ENCODE results near the gene STK31.
"Not testable (repeated sequence)": the region's sequence is repeated elsewhere in the genome, so short reads cannot be mapped to it uniquely, and the experiment has no call there.

Gene STK31

DNA sequence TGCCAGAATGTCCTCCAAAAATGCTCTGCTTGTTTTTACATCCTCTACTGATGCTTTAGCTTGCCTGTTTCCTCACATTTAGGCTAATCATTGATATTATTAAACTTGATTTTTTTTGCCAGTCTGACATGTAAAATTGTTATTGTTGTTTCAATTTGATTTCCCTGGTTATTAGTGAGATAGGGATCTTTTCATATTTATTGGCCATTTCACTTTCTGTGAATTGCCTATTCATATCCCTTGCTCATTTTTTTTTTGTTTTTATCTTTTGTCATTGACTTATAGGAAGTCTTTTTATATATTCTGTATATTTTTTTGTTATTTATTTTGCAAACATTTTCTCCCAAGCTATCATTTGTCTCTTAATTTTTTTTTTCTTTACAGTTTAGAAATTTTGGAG is 16.8 kb upstream of the STK31 start:
- Mint-ChIP-seq H3K27ac (no peak overlapping the region), H3K36me3 (ENCODE audit: low read depth) (peaks cover 10% of the 10 kb centered on the region), H3K4me1 (ENCODE audit: low read depth) (no peaks in the 10 kb centered on the region), H3K9me3 (no peaks in the 10 kb centered on the region), H3K4me3 (no peak overlapping the region), H3K27me3 (ENCODE audit: low read depth) (no peaks in the 10 kb centered on the region)

DNA sequence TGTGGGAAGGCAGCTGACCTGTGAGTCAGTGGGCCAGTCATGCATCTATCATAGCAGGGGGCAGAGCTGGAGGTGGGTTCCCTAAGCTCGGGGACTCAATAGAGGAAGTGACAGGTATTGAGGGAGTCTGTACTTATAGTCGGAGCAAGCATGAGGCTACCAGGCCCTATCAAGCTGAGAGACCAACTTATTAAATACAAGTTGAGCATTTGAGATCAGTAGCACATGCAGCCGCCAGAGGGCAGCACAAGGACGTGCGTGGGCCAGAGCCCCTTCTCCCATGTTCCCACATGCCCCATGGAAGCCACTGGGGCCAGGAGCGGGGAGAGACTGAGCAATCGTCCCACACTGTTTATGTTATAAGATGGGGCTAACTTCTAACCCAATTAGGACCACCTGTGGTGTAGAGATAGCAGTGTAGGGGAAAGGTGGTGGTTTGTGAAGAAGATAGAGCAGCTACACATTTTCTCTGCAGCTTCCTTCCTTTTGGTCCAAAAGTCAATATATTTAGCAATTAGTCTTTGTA is 13.0 kb upstream of the STK31 start:
- no peaks in the 10 kb centered on the region for H3K9me3 Mint-ChIP-seq
- no peaks in the 10 kb centered on the region for H3K27me3 Mint-ChIP-seq (ENCODE audit: low read depth)
- H3K4me3 Mint-ChIP-seq = no peak overlapping the region
- H3K27ac Mint-ChIP-seq = no peak overlapping the region
- peaks cover 5% of the 10 kb centered on the region for H3K36me3 Mint-ChIP-seq (ENCODE audit: low read depth)
- H3K4me1 Mint-ChIP-seq (ENCODE audit: low read depth) = no peaks in the 10 kb centered on the region

DNA sequence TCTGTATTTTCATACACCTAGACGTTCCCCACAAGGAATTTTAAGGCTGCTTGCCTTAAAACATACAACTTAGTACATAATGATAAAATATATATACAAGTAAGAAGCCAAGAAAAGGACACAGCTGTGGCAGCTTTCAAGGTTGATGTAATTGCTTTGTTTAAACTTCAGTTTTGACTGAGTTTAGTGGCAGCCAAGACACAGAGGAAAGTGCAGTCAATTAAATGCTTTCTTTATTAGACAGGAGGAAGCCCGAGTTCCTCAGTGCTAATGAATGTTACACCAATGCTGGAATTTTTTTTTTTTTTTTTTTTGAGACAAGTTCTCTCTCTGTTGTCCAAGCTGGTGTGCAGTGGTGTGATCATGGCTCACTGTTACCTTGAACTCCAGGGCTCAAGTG is 11.2 kb upstream of the STK31 start:
- Mint-ChIP-seq H3K4me3 (no peak overlapping the region), H3K4me1 (ENCODE audit: low read depth) (no peaks in the 10 kb centered on the region), H3K36me3 (ENCODE audit: low read depth) (peaks cover 10% of the 10 kb centered on the region), H3K27ac (no peak overlapping the region), H3K27me3 (ENCODE audit: low read depth) (no peaks in the 10 kb centered on the region), H3K9me3 (peaks cover under 1% of the 10 kb centered on the region)

- Mint-ChIP-seq H3K36me3 (ENCODE audit: low read depth) (peaks cover 20% of the 10 kb centered on the region), H3K27me3 (ENCODE audit: low read depth) (no peaks in the 10 kb centered on the region), H3K4me1 (ENCODE audit: low read depth) (no peaks in the 10 kb centered on the region), H3K4me3 (no peak overlapping the region), H3K9me3 (peaks cover 13% of the 10 kb centered on the region), H3K27ac (no peak overlapping the region)
Observed at GRCh38 chr7:23700046-23700445, 10.0 kb upstream of the STK31 start.

DNA sequence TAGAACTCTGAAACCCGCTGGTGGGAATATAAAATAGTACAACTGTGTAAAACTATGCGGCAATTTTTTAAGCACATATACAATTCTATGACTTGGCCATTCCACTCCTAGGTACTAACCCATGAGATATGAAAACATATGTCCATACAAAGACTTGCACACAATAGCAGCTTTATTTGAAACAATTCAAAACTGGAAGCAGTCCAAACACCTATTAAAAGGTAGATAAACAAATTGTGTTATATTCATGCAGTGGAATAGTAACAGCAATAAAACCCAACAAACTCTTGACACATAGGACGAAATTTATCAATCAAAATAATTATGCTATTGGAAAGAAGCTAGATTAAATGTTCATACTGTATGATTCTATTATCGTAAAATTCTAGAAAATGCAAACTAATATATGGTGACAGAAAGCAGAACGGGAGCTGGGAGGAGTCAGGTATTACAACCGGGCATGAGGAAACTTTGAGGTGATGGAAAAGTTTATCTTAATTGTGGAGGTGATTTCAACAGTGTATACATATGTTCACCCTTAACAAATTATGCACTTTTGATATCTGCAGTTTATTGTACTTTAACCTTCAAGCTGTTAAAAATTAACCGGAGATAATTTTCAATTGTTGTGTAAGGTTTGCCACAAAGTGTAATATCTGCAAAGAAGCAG is 803 bp upstream of the STK31 start:
- H3K27ac Mint-ChIP-seq = no peak overlapping the region
- H3K36me3 Mint-ChIP-seq (ENCODE audit: low read depth) = peaks cover 18% of the 10 kb centered on the region
- H3K27me3 Mint-ChIP-seq (ENCODE audit: low read depth) = peaks cover 4% of the 10 kb centered on the region
- peaks cover 2% of the 10 kb centered on the region for H3K4me1 Mint-ChIP-seq (ENCODE audit: low read depth)
- H3K9me3 Mint-ChIP-seq = peaks cover 24% of the 10 kb centered on the region
- H3K4me3 Mint-ChIP-seq = no peak overlapping the region

DNA sequence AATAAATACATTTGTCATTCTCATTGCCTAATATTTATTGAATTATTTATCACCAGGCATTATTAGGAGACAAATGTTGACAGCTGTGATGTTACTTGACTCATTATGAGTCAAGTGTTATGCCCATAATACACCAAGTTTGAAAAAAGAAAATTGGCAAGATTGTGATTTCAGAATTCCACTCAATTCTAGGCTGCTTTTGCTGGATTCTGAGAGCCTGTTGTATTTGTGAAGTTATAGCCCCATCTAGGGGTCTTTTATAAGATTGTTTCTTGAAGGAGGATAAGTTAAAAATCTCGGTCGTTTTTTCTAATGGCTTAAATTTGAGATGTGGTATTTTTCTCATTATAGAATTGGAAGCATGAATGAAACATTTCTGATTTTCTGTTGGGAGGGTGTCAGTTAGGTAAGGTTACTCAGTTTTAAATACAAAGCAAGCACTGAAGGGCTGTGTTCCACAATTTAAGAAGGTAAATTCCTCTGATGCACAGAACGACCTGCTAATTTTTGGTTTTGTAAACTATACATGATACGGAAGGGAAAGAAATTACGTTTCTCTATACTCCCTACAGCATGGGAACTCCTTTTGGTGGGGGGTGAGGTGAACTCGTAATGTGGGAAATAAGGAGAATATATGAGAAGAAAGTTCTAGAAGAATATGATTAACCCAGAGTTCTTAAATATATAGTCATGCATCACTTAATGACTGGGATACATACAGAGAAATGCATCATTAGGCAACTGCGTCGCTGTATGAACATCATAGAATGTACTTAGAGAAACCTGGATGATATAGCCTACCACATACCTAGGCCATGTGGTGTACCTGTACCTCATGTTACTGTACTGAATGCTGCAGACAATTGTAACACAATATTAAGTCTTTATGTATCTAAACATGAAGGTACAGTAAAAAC is 2.6 kb downstream of the STK31 start:
- peaks cover 4% of the 10 kb centered on the region for H3K27me3 Mint-ChIP-seq (ENCODE audit: low read depth)
- no peaks in the 10 kb centered on the region for H3K36me3 Mint-ChIP-seq (ENCODE audit: low read depth)
- peaks cover 2% of the 10 kb centered on the region for H3K4me1 Mint-ChIP-seq (ENCODE audit: low read depth)

DNA sequence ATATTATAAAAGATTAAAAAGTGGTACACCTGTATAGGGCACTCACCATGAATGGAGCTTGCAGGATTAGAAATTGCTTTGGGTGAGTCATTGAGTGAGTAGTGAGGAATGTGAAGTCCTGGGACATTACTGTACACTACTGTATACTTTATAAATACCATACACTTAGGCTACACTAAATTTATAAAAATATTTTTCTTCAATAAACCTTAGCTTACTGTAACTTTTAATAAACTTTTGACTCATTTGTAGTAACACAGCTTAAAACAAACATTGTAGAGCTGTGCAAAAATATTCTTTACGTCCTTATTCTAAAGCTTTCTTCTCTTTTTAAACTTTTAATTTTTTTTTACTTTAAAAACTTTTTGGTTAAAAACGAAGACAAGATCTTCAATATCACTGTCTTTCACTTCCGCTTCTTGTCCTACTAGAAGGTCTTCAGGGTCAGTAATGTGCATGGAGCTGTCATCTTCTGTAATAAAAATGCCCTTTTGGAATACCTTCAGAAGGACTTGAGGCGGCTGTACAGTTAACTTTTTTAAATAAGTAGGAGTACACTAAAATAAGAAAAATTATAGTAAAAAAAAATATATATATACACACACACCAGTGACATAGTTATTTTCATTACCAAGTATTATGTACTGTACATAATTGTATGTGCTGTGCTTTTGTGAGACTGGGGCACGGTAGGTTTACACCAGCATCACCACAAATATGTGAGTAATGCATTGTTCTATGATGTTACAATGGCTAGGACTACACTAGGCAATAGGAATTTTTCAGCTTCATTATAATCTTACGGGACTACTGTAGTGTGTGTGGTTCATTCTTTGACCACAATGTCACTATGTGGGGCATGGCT is 3.5 kb downstream of the STK31 start:
- H3K27me3 Mint-ChIP-seq (ENCODE audit: low read depth) = peaks cover 7% of the 10 kb centered on the region
- H3K4me1 Mint-ChIP-seq (ENCODE audit: low read depth) = peaks cover 2% of the 10 kb centered on the region
- H3K27ac Mint-ChIP-seq = no peak overlapping the region
- no peaks in the 10 kb centered on the region for H3K36me3 Mint-ChIP-seq (ENCODE audit: low read depth)
- H3K4me3 Mint-ChIP-seq = no peak overlapping the region
- no peaks in the 10 kb centered on the region for H3K9me3 Mint-ChIP-seq

More for the DNA sequence above, 2.6 kb downstream of the STK31 start:
- H3K9me3 Mint-ChIP-seq = no peaks in the 10 kb centered on the region
- H3K4me3 Mint-ChIP-seq = no peak overlapping the region
- no peak overlapping the region for H3K27ac Mint-ChIP-seq

GRCh38 chr7:23714150-23714464 is 4.1 kb downstream of the STK31 start:
- H3K4me3 Mint-ChIP-seq = no peak overlapping the region
- no peaks in the 10 kb centered on the region for H3K36me3 Mint-ChIP-seq (ENCODE audit: low read depth)
- no peaks in the 10 kb centered on the region for H3K9me3 Mint-ChIP-seq
- peaks cover 2% of the 10 kb centered on the region for H3K4me1 Mint-ChIP-seq (ENCODE audit: low read depth)
- no peak overlapping the region for H3K27ac Mint-ChIP-seq
- peaks cover 9% of the 10 kb centered on the region for H3K27me3 Mint-ChIP-seq (ENCODE audit: low read depth)

- Mint-ChIP-seq H3K27me3 (ENCODE audit: low read depth) (peaks cover 9% of the 10 kb centered on the region), H3K27ac (no peak overlapping the region), H3K4me3 (no peak overlapping the region), H3K36me3 (ENCODE audit: low read depth) (no peaks in the 10 kb centered on the region), H3K4me1 (ENCODE audit: low read depth) (peaks cover 2% of the 10 kb centered on the region), H3K9me3 (no peaks in the 10 kb centered on the region)
Observed at GRCh38 chr7:23714579-23714978, 4.6 kb downstream of the STK31 start.

- Mint-ChIP-seq H3K27ac (no peak overlapping the region), H3K27me3 (ENCODE audit: low read depth) (peaks cover 9% of the 10 kb centered on the region), H3K4me1 (ENCODE audit: low read depth) (peaks cover 2% of the 10 kb centered on the region)
Observed at GRCh38 chr7:23715099-23715498, 5.1 kb downstream of the STK31 start.

DNA sequence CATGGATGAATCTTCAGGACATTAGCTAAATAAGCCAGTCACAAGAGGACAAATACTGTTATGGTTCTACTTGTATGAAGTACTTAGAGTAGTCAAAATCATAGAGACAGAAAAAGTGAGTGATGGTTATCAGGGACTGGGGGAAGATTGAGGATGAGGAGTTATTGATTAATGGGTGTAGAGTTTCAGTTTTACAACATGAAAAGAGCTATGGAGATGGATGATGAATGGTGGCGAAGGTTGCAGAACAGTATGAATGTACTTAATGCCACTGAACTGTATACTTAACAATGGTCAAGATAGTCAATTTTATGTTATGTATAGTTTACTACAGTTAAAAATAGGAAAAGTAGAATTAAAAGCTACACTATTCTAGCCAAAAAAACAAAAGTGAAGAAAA is 7.8 kb downstream of the STK31 start:
- Mint-ChIP-seq H3K9me3 (no peaks in the 10 kb centered on the region), H3K27ac (no peak overlapping the region), H3K4me3 (no peak overlapping the region)

More at GRCh38 chr7:23715099-23715498, 5.1 kb downstream of the STK31 start:
- Mint-ChIP-seq H3K36me3 (ENCODE audit: low read depth) (no peaks in the 10 kb centered on the region), H3K4me3 (no peak overlapping the region), H3K9me3 (no peaks in the 10 kb centered on the region)

GRCh38 chr7:23721456-23721855 is 11.4 kb downstream of the STK31 start:
- no peaks in the 10 kb centered on the region for H3K4me1 Mint-ChIP-seq (ENCODE audit: low read depth)
- no peaks in the 10 kb centered on the region for H3K36me3 Mint-ChIP-seq (ENCODE audit: low read depth)
- no peak overlapping the region for H3K4me3 Mint-ChIP-seq
- no peak overlapping the region for H3K27ac Mint-ChIP-seq
- no peaks in the 10 kb centered on the region for H3K9me3 Mint-ChIP-seq
- H3K27me3 Mint-ChIP-seq (ENCODE audit: low read depth) = peaks cover 5% of the 10 kb centered on the region

More for the DNA sequence above, 7.8 kb downstream of the STK31 start:
- H3K27me3 Mint-ChIP-seq (ENCODE audit: low read depth) = peaks cover 5% of the 10 kb centered on the region
- no peaks in the 10 kb centered on the region for H3K36me3 Mint-ChIP-seq (ENCODE audit: low read depth)
- H3K4me1 Mint-ChIP-seq (ENCODE audit: low read depth) = no peaks in the 10 kb centered on the region

DNA sequence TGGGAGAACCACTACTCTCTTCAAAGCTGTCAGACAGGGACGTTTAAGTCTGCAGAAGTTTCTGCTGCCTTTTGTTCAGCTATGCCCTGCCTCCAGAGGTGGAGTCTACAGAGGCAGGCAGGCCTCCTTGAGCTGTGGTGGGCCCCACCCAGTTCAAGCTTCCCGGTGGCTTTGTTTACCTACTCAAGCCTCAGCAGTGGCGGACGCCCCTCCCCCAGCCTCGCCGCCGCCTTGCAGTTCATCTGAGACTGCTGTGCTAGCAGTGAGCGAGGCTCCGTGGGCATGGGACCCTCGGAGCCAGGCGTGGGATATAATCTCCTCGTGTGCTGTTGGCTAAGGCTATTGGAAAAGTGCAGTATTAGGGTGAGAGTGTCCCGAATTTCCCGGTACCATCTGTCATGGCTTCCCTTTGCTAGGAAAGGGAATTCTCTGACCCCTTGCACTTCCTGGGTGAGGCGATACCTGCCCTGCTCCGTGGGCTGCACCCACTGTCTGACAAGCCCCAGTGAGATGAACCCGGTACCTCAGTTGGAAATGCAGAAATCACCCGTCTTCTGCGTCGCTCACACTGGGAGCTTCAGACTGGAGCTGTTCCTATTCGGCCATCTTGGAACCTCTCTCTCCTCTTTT is 12.7 kb downstream of the STK31 start:
- H3K27ac Mint-ChIP-seq; H3K4me3 Mint-ChIP-seq; H3K9me3 Mint-ChIP-seq; H3K4me1 Mint-ChIP-seq (ENCODE audit: low read depth); H3K36me3 Mint-ChIP-seq (ENCODE audit: low read depth); H3K27me3 Mint-ChIP-seq (ENCODE audit: low read depth): not testable (repeated sequence)

DNA sequence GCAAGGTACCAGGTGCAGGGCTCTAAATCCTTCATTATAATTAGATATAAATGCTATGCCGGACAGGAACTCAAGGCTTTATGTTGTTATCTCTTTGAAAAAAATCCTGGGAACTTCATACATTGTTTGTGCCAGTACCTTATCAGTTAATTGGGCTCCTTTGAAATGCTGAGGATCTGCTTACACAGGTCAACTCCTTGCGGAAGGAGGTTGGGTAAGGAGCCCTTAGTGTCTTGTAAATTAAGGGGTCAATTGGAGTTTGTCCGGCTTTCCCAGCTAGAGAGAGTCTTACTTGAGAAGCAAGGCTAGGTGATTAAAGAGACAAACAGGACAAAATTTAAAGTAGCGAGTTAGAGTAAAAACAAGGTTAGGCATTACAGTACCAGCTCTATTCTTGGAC is 14.1 kb downstream of the STK31 start:
- not testable (repeated sequence) for H3K36me3 Mint-ChIP-seq (ENCODE audit: low read depth); H3K27me3 Mint-ChIP-seq (ENCODE audit: low read depth); H3K27ac Mint-ChIP-seq; H3K9me3 Mint-ChIP-seq; H3K4me1 Mint-ChIP-seq (ENCODE audit: low read depth); H3K4me3 Mint-ChIP-seq

Data from T-helper 1 cell treated with Interleukin-12 subunit alpha and Interleukin-12 subunit beta and Interleukin-4 antibody, amounts not matched to agents 30 μg/mL and 1 μg/mL, for 36 hours (primary cell).